HEK293T (cell line): ENCODE data around the gene PPP1R12B.
"Not testable (repeated sequence)": the region's sequence is repeated elsewhere in the genome, so short reads cannot be mapped to it uniquely, and the experiment has no call there.

Experiments
- CTCF ChIA-PET: fragments of 350-600 bp; formaldehyde crosslinking; extraction: SDS; loops from one replicate; lab custom pipeline; 2021; ENCODE audit warnings: antibody characterized with exemption, inconsistent platforms; lab: Yijun Ruan, JAX
- POLR2A ChIA-PET: fragments of 350-600 bp; formaldehyde crosslinking; extraction: SDS; loops from one replicate; lab custom pipeline; 2020; ENCODE audit warnings: antibody characterized with exemption, inconsistent platforms; lab: Yijun Ruan, JAX
- DNase-seq: peaks from one replicate; pipeline ENCODE4 v3.0.0; 2012; ENCODE audit warnings: mixed read lengths; ENCODE audit errors: extremely low spot score
- ARNT ChIP-seq: fragments of 450-650 bp; IDR thresholded peaks from 2 replicates; pipeline ENCODE4 v1.6.1; 2017; ENCODE audit warnings: mild to moderate bottlenecking
- BHLHE40 ChIP-seq: fragments of 450-650 bp; IDR thresholded peaks from 2 replicates; pipeline ENCODE4 v1.6.1; 2016; ENCODE audit warnings: mild to moderate bottlenecking, moderate library complexity, borderline replicate concordance
- CTBP1 ChIP-seq: fragments of 450-650 bp; IDR thresholded peaks from 2 replicates; pipeline ENCODE4 v1.6.1; 2016; ENCODE audit warnings: borderline replicate concordance
- ELF4 ChIP-seq: fragments of 450-650 bp; IDR thresholded peaks from 2 replicates; pipeline ENCODE4 v1.6.1; 2017; ENCODE audit warnings: antibody characterized with exemption
- FOXA1 ChIP-seq: fragments of 450-650 bp; IDR thresholded peaks from 2 replicates; pipeline ENCODE4 v1.6.1; 2016; ENCODE audit warnings: mild to moderate bottlenecking
- FOXK2 ChIP-seq: fragments of 450-650 bp; IDR thresholded peaks from 2 replicates; pipeline ENCODE4 v1.6.1; 2016; ENCODE audit warnings: mild to moderate bottlenecking
- FOXM1 ChIP-seq: fragments of 450-650 bp; IDR thresholded peaks from 2 replicates; pipeline ENCODE4 v1.6.1; 2017; ENCODE audit warnings: mild to moderate bottlenecking, borderline replicate concordance
- HDGF ChIP-seq: fragments of 450-650 bp; IDR thresholded peaks from 2 replicates; pipeline ENCODE4 v1.6.1; 2017; ENCODE audit warnings: antibody characterized with exemption, borderline replicate concordance
- L3MBTL2 ChIP-seq: fragments of 450-650 bp; conservative IDR thresholded peaks from 2 replicates; pipeline ENCODE4 v1.6.1; 2016; ENCODE audit warnings: mild to moderate bottlenecking
- LEF1 ChIP-seq: fragments of 450-650 bp; IDR thresholded peaks from 2 replicates; pipeline ENCODE4 v1.6.1; 2017; ENCODE audit warnings: mild to moderate bottlenecking, borderline replicate concordance
- NFRKB ChIP-seq: fragments of 450-650 bp; IDR thresholded peaks from 2 replicates; pipeline ENCODE4 v1.6.1; 2016; ENCODE audit warnings: mild to moderate bottlenecking, moderate library complexity
- SP1 ChIP-seq: fragments of 450-650 bp; IDR thresholded peaks from 2 replicates; pipeline ENCODE4 v1.6.1; 2017
- SUZ12 ChIP-seq: fragments of 450-650 bp; IDR thresholded peaks from 2 replicates; pipeline ENCODE4 v1.6.1; 2016; ENCODE audit warnings: mild to moderate bottlenecking
- TARDBP ChIP-seq: fragments of 450-650 bp; IDR thresholded peaks from 2 replicates; pipeline ENCODE4 v1.6.1; 2016
- ZNF384 ChIP-seq: fragments of 450-650 bp; IDR thresholded peaks from 2 replicates; pipeline ENCODE4 v1.6.1; 2016
- TF ChIP-seq, protein P1 (sequence below): fragments of 450-650 bp; IDR thresholded peaks from 2 replicates; pipeline ENCODE4 v1.6.1; 2016

The PPP1R12B gene

GRCh38 chr1:202627841-202628565, 279.5 kb downstream of the PPP1R12B start:
- CTCF ChIA-PET: no interaction called here
- DNase-seq: no peak
- TF ChIP-seq FOXK2: no peak
- TF ChIP-seq, protein P1, sequence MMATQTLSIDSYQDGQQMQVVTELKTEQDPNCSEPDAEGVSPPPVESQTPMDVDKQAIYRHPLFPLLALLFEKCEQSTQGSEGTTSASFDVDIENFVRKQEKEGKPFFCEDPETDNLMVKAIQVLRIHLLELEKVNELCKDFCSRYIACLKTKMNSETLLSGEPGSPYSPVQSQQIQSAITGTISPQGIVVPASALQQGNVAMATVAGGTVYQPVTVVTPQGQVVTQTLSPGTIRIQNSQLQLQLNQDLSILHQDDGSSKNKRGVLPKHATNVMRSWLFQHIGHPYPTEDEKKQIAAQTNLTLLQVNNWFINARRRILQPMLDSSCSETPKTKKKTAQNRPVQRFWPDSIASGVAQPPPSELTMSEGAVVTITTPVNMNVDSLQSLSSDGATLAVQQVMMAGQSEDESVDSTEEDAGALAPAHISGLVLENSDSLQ: no peak
- no peak for TF ChIP-seq FOXA1
- no peak for TF ChIP-seq HDGF
- no peak for TF ChIP-seq SP1
- no peak for TF ChIP-seq ELF4
- no peak for TF ChIP-seq BHLHE40
- no peak for TF ChIP-seq ZNF384
- TF ChIP-seq FOXM1: no peak
- TF ChIP-seq SUZ12: no peak
- no peak for TF ChIP-seq LEF1
- TF ChIP-seq NFRKB: no peak
- TF ChIP-seq ARNT: no peak
- TF ChIP-seq TARDBP: no peak
- TF ChIP-seq L3MBTL2: no peak
- TF ChIP-seq CTBP1: no peak
- POLR2A ChIA-PET: no interaction called here

- CTCF ChIA-PET: no interaction called here
These were observed 280.2 kb downstream of the PPP1R12B start for GRCh38 chr1:202628646-202629215.

DNA sequence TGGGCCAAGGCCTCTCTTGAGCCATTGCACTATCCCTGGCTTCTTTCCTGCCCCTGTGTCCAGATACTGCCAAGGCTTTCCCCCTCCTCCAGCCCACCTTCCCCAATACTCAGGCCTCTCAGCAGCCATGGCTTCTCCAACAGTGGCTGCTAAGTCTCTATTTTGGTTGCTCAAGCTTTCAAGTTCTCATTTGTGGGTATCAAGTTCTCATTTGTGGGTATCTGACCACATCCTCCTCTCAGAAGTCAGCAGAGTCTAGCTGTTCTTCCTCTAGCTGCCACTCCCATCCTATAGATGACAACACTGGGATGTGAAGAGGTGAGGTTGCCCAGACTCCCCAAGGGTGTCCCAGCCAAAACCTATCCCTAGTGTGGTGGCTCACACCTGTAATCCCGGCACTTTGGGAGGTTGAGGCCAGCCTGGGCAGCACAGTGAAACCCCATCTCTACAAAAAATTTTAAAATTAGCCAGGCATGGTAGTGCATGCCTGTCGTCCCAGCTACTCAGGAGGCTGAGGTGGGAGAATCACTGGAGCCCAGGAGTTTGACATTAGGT, 280.8 kb downstream of the PPP1R12B start:
- CTCF ChIA-PET, DNase-seq, POLR2A ChIA-PET: not testable (repeated sequence)

More at GRCh38 chr1:202628646-202629215, 280.2 kb downstream of the PPP1R12B start:
- no peak for TF ChIP-seq FOXK2
- no peak for TF ChIP-seq FOXM1
- no peak for TF ChIP-seq SUZ12
- TF ChIP-seq, protein P1: no peak
- TF ChIP-seq ZNF384: no peak
- TF ChIP-seq ARNT: no peak
- TF ChIP-seq LEF1: no peak
- TF ChIP-seq L3MBTL2: no peak
- no peak for TF ChIP-seq NFRKB
- TF ChIP-seq HDGF: no peak
- no peak for TF ChIP-seq FOXA1
- no peak for TF ChIP-seq CTBP1
- no peak for TF ChIP-seq BHLHE40
- TF ChIP-seq TARDBP: no peak
- no peak for DNase-seq
- POLR2A ChIA-PET: no interaction called here

GRCh38 chr1:202630096-202630495, 281.6 kb downstream of the PPP1R12B start:
- DNase-seq, CTCF ChIA-PET, POLR2A ChIA-PET: not testable (repeated sequence)

GRCh38 chr1:202630541-202630940, 282.0 kb downstream of the PPP1R12B start:
- ChIA-PET CTCF (interaction anchor here (0.6 kb wide), 1 partner anchor 69 kb away, joined by 3 read pairs; no protein-coding TSS in a partner anchor), POLR2A (no interaction called here)
- DNase-seq: no peak
- TF ChIP-seq ARNT (no peak), HDGF (no peak), TARDBP (no peak), L3MBTL2 (no peak), CTBP1 (no peak), FOXA1 (no peak), ELF4 (no peak), FOXK2 (no peak)
- TF ChIP-seq, protein P1: no peak

DNA sequence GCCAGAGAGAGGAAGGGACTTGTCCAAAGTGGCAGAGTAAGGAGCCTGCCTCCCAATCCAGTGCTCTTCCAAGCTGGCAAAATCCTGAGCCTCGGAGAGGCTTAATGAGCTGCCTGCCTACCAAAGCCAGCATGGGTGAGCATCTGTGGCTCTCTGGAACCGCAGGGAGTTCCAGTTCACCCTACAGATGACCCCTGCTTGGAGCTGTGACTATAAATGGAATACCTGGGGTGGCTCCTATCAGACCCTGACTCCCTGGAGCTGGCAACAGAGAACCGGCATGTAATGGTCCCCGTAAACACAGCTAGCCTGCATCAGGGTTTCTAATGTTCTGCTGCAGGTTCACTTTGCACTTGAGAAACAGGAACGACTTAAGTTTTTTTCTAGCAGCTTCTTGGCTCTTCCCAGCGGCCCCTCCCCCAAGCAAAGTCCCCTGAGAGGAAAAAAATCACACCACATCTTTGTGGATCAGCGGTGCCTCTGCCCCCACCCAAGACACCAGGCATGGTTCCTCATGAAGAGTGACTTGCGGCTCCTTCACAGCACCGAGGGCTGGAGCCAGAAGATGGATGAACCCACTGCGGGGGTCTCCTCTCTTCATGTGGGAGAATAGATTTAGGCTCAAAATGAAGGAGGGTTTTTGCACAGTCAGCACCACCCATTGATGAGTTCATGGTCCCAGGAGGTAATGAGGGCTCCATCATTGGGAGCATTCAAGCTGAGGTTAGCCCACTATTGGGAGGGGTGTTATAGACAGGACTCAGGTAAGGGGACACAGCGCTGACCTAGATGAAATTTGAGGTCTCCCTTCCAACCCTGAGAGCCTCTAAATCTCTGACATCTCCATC, 282.8 kb downstream of the PPP1R12B start:
- TF ChIP-seq FOXM1: no peak
- TF ChIP-seq BHLHE40: no peak
- no peak for TF ChIP-seq HDGF
- no peak for TF ChIP-seq CTBP1
- no peak for TF ChIP-seq ELF4
- TF ChIP-seq FOXK2: no peak
- no peak for TF ChIP-seq ARNT
- no peak for TF ChIP-seq ZNF384
- CTCF ChIA-PET: interaction anchor here (0.6 kb wide), 1 partner anchor 70 kb away, joined by 3 read pairs; no protein-coding TSS in a partner anchor
- no peak for DNase-seq
- POLR2A ChIA-PET: no interaction called here
